Measurements from ENCODE around the gene ESYT2. TPM values are rescaled to one million over a fixed set of nuclear protein-coding genes. Genes with fewer than 3 reads are reported as not detected.
A peak's percentile ranks its signal among the peaks of the same experiment; 100 is the strongest.

ESYT2 gene
- total and polyA plus RNA-seq, 9 of the 15 experiments (the other 6 are each of a cell fraction or from before 2014, with no cell fraction given) = 5.8 to 86.9 (median 64.7) TPM

DNA sequence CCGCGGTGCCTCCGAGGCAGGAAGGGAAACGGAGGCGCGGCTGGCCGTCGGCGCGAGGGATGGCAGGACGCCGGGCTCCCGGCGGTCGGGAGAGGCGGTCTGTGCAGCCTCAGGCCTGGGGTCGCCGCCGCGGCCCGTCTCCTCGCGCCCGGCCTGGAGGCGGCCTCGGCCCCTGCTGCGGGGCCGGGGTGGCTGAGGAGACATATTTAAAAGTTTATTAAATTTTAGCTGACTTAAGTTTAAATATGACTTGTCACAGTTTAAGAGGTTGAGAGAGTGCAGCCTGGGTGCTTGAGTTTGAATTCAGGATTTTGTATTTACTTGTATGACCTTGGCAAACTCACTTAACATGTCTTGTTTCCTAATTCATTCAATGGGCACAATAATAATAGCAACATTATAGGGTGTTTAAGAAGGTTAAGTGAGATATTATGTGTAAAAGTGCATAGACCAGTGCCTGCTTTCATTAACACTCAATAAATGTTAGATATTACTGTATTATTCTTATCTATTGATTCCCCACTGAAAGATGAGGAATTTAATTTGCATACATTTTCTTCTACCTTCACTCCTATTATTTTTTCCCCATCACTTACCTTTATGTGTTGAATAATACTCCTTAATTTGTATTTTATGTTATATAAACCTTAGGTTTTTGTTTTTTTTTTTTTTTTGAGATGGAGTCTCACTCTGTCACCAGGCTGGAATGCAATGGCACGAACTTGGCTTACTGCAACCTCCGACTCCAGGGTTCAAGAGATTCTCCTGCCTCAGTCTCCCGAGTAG is 27.8 kb upstream of the ESYT2 start (continued):
- no peak for TF ChIP-seq ZNF217 (CRISPR knock-in tag; IDR thresholded peaks at IDR 0.05)
- TF ChIP-seq, protein P1, sequence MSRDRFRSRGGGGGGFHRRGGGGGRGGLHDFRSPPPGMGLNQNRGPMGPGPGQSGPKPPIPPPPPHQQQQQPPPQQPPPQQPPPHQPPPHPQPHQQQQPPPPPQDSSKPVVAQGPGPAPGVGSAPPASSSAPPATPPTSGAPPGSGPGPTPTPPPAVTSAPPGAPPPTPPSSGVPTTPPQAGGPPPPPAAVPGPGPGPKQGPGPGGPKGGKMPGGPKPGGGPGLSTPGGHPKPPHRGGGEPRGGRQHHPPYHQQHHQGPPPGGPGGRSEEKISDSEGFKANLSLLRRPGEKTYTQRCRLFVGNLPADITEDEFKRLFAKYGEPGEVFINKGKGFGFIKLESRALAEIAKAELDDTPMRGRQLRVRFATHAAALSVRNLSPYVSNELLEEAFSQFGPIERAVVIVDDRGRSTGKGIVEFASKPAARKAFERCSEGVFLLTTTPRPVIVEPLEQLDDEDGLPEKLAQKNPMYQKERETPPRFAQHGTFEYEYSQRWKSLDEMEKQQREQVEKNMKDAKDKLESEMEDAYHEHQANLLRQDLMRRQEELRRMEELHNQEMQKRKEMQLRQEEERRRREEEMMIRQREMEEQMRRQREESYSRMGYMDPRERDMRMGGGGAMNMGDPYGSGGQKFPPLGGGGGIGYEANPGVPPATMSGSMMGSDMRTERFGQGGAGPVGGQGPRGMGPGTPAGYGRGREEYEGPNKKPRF (IDR thresholded peaks at IDR 0.05; ENCODE audit: low read depth, low read length) = no peak
- no peak for TF ChIP-seq KLF16 (IDR thresholded peaks at IDR 0.05)
- peak; percentile 20; the same call in 1 of the 2 replicates for TF ChIP-seq PHF8 (IDR thresholded peaks at IDR 0.05; ENCODE audit: borderline replicate concordance, low read length)
- no peak for TF ChIP-seq PCBP1 (IDR thresholded peaks at IDR 0.05; ENCODE audit: low read depth, low read length, poor library complexity, severe bottlenecking)
- TF ChIP-seq, protein P2, sequence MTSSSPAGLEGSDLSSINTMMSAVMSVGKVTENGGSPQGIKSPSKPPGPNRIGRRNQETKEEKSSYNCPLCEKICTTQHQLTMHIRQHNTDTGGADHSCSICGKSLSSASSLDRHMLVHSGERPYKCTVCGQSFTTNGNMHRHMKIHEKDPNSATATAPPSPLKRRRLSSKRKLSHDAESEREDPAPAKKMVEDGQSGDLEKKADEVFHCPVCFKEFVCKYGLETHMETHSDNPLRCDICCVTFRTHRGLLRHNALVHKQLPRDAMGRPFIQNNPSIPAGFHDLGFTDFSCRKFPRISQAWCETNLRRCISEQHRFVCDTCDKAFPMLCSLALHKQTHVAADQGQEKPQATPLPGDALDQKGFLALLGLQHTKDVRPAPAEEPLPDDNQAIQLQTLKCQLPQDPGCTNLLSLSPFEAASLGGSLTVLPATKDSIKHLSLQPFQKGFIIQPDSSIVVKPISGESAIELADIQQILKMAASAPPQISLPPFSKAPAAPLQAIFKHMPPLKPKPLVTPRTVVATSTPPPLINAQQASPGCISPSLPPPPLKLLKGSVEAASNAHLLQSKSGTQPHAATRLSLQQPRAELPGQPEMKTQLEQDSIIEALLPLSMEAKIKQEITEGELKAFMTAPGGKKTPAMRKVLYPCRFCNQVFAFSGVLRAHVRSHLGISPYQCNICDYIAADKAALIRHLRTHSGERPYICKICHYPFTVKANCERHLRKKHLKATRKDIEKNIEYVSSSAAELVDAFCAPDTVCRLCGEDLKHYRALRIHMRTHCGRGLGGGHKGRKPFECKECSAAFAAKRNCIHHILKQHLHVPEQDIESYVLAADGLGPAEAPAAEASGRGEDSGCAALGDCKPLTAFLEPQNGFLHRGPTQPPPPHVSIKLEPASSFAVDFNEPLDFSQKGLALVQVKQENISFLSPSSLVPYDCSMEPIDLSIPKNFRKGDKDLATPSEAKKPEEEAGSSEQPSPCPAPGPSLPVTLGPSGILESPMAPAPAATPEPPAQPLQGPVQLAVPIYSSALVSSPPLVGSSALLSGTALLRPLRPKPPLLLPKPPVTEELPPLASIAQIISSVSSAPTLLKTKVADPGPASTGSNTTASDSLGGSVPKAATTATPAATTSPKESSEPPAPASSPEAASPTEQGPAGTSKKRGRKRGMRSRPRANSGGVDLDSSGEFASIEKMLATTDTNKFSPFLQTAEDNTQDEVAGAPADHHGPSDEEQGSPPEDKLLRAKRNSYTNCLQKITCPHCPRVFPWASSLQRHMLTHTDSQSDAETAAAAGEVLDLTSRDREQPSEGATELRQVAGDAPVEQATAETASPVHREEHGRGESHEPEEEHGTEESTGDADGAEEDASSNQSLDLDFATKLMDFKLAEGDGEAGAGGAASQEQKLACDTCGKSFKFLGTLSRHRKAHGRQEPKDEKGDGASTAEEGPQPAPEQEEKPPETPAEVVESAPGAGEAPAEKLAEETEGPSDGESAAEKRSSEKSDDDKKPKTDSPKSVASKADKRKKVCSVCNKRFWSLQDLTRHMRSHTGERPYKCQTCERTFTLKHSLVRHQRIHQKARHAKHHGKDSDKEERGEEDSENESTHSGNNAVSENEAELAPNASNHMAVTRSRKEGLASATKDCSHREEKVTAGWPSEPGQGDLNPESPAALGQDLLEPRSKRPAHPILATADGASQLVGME (CRISPR knock-in tag; IDR thresholded peaks at IDR 0.05) = no peak
- no peak for TF ChIP-seq XRCC3 (IDR thresholded peaks at IDR 0.05)
- no peak for TF ChIP-seq ZNF830 (CRISPR knock-in tag; IDR thresholded peaks at IDR 0.05)
- TF ChIP-seq FOXP1 (CRISPR knock-in tag; IDR thresholded peaks at IDR 0.05) = 0 out of 2 replicates have a peak, but pooled peaks have one; percentile 70
- TF ChIP-seq ZNF408 (CRISPR knock-in tag; IDR thresholded peaks at IDR 0.05; ENCODE audit: low read depth) = no peak
- no peak for TF ChIP-seq ZNF311 (CRISPR knock-in tag; IDR thresholded peaks at IDR 0.05)
- TF ChIP-seq, protein P3, sequence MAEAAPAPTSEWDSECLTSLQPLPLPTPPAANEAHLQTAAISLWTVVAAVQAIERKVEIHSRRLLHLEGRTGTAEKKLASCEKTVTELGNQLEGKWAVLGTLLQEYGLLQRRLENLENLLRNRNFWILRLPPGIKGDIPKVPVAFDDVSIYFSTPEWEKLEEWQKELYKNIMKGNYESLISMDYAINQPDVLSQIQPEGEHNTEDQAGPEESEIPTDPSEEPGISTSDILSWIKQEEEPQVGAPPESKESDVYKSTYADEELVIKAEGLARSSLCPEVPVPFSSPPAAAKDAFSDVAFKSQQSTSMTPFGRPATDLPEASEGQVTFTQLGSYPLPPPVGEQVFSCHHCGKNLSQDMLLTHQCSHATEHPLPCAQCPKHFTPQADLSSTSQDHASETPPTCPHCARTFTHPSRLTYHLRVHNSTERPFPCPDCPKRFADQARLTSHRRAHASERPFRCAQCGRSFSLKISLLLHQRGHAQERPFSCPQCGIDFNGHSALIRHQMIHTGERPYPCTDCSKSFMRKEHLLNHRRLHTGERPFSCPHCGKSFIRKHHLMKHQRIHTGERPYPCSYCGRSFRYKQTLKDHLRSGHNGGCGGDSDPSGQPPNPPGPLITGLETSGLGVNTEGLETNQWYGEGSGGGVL (CRISPR knock-in tag; IDR thresholded peaks at IDR 0.05) = no peak
- peak; percentile 16; the same call in 1 of the 2 replicates for TF ChIP-seq GATAD2B (IDR thresholded peaks at IDR 0.05; ENCODE audit: borderline replicate concordance)
- TF ChIP-seq ZNF197 (CRISPR knock-in tag; IDR thresholded peaks at IDR 0.05; ENCODE audit: low read depth) = 0 out of 2 replicates have a peak, but pooled peaks have one; percentile 28
- TF ChIP-seq ZNF316 (IDR thresholded peaks at IDR 0.05) = peak; percentile 41; the same call in 1 of the 2 replicates
- TF ChIP-seq ZNF79 (CRISPR knock-in tag; IDR thresholded peaks at IDR 0.05; ENCODE audit: low read depth) = no peak
- no peak for TF ChIP-seq NR2C2 (CRISPR knock-in tag; IDR thresholded peaks at IDR 0.05)
- 0 out of 2 replicates have a peak, but pooled peaks have one; percentile 17 for TF ChIP-seq NR2C2 (tag; IDR thresholded peaks at IDR 0.05)
- TF ChIP-seq PHF21A (IDR thresholded peaks at IDR 0.05; ENCODE audit: borderline replicate concordance, low read depth) = no peak

Data from K562 (cell line).